ENCODE results near the gene NFIX. TPM values are rescaled to one million over a fixed set of nuclear protein-coding genes. Genes with fewer than 3 reads are reported as not detected.
A peak's percentile ranks its signal among the peaks of the same experiment; 100 is the strongest.

NFIX gene
- total and polyA plus RNA-seq, 9 of the 15 experiments (the other 6 are each of a cell fraction or from before 2014, with no cell fraction given) = 0.28 to 26.8 (median 5.4) TPM

GRCh38 chr19:12945479-12946091 lies 49.7 kb upstream of the NFIX start, which contains the start of gene RAD23A (continued):
- TF ChIP-seq FOXP1 (CRISPR knock-in tag; IDR thresholded peaks at IDR 0.05) = peak; percentile 73; the same call in 1 of the 2 replicates
- TF ChIP-seq ARID1B (IDR thresholded peaks at IDR 0.05) = 0 out of 2 replicates have a peak, but pooled peaks have one; percentile 16
- TF ChIP-seq FOXO4 (CRISPR knock-in tag; IDR thresholded peaks at IDR 0.05) = no peak
- peak; percentile 96 for TF ChIP-seq ZBTB9 (CRISPR knock-in tag; IDR thresholded peaks at IDR 0.05)
- TF ChIP-seq MIER1 (IDR thresholded peaks at IDR 0.05; ENCODE audit: low read depth) = no peak
- no peak for TF ChIP-seq CLOCK (CRISPR knock-in tag; IDR thresholded peaks at IDR 0.05; ENCODE audit: borderline replicate concordance)
- TF ChIP-seq MEF2A (IDR thresholded peaks at IDR 0.05; ENCODE audit: control insufficient read depth, low read depth, low read length) = no peak
- peak; percentile 97 for TF ChIP-seq GABPA (tag; conservative IDR thresholded peaks at IDR 0.05; ENCODE audit: low read depth)
- TF ChIP-seq WHSC1 (IDR thresholded peaks at IDR 0.05; ENCODE audit: low read length) = no peak
- peak; percentile 63; the same call in 1 of the 2 replicates for TF ChIP-seq NKRF (IDR thresholded peaks at IDR 0.05; ENCODE audit: borderline replicate concordance)
- no peak for TF ChIP-seq DDX20 (tag; IDR thresholded peaks at IDR 0.05; ENCODE audit: low read depth)
- TF ChIP-seq, protein P1, sequence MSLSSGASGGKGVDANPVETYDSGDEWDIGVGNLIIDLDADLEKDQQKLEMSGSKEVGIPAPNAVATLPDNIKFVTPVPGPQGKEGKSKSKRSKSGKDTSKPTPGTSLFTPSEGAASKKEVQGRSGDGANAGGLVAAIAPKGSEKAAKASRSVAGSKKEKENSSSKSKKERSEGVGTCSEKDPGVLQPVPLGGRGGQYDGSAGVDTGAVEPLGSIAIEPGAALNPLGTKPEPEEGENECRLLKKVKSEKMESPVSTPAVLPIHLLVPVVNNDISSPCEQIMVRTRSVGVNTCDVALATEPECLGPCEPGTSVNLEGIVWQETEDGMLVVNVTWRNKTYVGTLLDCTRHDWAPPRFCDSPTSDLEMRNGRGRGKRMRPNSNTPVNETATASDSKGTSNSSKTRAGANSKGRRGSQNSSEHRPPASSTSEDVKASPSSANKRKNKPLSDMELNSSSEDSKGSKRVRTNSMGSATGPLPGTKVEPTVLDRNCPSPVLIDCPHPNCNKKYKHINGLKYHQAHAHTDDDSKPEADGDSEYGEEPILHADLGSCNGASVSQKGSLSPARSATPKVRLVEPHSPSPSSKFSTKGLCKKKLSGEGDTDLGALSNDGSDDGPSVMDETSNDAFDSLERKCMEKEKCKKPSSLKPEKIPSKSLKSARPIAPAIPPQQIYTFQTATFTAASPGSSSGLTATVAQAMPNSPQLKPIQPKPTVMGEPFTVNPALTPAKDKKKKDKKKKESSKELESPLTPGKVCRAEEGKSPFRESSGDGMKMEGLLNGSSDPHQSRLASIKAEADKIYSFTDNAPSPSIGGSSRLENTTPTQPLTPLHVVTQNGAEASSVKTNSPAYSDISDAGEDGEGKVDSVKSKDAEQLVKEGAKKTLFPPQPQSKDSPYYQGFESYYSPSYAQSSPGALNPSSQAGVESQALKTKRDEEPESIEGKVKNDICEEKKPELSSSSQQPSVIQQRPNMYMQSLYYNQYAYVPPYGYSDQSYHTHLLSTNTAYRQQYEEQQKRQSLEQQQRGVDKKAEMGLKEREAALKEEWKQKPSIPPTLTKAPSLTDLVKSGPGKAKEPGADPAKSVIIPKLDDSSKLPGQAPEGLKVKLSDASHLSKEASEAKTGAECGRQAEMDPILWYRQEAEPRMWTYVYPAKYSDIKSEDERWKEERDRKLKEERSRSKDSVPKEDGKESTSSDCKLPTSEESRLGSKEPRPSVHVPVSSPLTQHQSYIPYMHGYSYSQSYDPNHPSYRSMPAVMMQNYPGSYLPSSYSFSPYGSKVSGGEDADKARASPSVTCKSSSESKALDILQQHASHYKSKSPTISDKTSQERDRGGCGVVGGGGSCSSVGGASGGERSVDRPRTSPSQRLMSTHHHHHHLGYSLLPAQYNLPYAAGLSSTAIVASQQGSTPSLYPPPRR (CRISPR knock-in tag; IDR thresholded peaks at IDR 0.05; ENCODE audit: borderline replicate concordance) = peak; percentile 75; the same call in 1 of the 2 replicates
- peak; percentile 46 to 48; a peak in 3 of 4 replicates for TF ChIP-seq SRF (CRISPR knock-in tag; IDR thresholded peaks at IDR 0.05)
- TF ChIP-seq GTF2A2 (tag; IDR thresholded peaks at IDR 0.05) = no peak
